Prostate gland (tissue), 2 donors: ENCODE results near the gene PTPRD.

Experiments used
- POLR2A ChIP-seq: fragments of 450-650 bp; IDR thresholded peaks from one replicate; pipeline ENCODE4 v1.6.1; 2016; ENCODE audit warnings: antibody characterized with exemption, mild to moderate bottlenecking
- POLR2AphosphoS5 ChIP-seq: sonication (generic); formaldehyde crosslinking; IDR thresholded peaks from one replicate; pipeline ENCODE4 v1.6.1; 2017; ENCODE audit warnings: antibody characterized with exemption
- TF ChIP-seq, protein P1 (sequence below), 4 experiments: fragments of 200-600 bp in 2 of 4; fragments of 450-650 bp in 2 of 4; sonication (generic) in 2 of 4; IDR thresholded peaks; 1 replicate in 3 of 4; 2 replicates in 1 of 4; pipeline ENCODE4 v1.5.1; 2016 to 2019; ENCODE audit warnings: antibody characterized with exemption in 4 of 4, mild to moderate bottlenecking in 2 of 4, moderate library complexity in 2 of 4

DNA sequence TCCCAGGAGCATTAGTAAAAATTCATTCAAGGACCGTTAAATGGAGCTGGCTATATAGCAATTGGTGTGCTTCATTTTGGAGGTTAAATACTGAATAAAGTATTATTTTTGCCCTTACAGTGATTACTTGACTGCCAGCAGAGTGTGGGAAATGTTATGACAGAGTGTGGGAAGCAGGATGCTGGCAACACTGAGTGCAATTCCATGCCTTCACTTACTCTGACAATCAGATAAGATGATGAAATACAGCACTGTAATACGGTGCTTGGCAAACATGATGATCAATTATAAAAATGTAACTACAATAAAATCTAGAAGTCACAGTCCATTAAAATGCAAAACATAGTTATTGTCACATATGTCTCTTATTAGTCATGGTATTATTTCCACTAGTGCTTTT is 651.3 kb downstream of the PTPRD start:
- TF ChIP-seq, protein P1, sequence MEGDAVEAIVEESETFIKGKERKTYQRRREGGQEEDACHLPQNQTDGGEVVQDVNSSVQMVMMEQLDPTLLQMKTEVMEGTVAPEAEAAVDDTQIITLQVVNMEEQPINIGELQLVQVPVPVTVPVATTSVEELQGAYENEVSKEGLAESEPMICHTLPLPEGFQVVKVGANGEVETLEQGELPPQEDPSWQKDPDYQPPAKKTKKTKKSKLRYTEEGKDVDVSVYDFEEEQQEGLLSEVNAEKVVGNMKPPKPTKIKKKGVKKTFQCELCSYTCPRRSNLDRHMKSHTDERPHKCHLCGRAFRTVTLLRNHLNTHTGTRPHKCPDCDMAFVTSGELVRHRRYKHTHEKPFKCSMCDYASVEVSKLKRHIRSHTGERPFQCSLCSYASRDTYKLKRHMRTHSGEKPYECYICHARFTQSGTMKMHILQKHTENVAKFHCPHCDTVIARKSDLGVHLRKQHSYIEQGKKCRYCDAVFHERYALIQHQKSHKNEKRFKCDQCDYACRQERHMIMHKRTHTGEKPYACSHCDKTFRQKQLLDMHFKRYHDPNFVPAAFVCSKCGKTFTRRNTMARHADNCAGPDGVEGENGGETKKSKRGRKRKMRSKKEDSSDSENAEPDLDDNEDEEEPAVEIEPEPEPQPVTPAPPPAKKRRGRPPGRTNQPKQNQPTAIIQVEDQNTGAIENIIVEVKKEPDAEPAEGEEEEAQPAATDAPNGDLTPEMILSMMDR (IDR thresholded peaks at IDR 0.05): no peak
- no peak for TF ChIP-seq POLR2A
- no peak for TF ChIP-seq POLR2AphosphoS5
